Stimulated activated CD4-positive, alpha-beta T cell treated with anti-CD3 and anti-CD28 coated beads, Interleukin-15, amount 100 ng/mL, for 1 hour (primary cell): ENCODE measurements around the gene B3GNT5.
A peak's percentile ranks its signal among the peaks of the same experiment; 100 is the strongest.

Experiments used
- DNase-seq, 2 donors: peaks; one replicate each; pipeline ENCODE4 v3.0.0-alpha.2; 2020; ENCODE audit warnings: low read depth in 1 of 2, low spot score in 1 of 2

Gene B3GNT5

GRCh38 chr3:183265157-183265642 is 12.1 kb downstream of the B3GNT5 start:
- DNase-seq: no peak

GRCh38 chr3:183265834-183266417 is 12.9 kb downstream of the B3GNT5 start:
- DNase-seq: peak in 1 of 2 donors; percentile 4

DNA sequence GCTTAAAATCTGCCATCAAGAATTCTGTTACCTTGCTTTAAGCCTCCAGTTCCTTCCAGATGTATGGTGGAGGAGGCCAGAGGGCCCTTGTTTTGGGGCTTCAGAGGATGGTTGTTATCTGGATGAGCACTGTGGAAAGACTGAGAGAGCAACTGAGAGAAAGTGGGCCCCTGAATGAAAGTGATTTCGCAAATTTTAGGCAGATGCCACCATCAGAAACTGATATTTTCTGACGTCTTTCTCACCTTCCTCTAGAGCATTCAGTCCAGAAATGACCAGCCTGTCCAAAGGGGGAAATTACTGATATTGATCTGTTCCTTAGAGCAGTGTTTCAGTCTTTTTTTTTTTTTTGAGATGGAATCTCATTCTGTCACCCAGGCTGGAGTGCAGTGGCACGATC is 13.4 kb downstream of the B3GNT5 start:
- no peak for DNase-seq

DNA sequence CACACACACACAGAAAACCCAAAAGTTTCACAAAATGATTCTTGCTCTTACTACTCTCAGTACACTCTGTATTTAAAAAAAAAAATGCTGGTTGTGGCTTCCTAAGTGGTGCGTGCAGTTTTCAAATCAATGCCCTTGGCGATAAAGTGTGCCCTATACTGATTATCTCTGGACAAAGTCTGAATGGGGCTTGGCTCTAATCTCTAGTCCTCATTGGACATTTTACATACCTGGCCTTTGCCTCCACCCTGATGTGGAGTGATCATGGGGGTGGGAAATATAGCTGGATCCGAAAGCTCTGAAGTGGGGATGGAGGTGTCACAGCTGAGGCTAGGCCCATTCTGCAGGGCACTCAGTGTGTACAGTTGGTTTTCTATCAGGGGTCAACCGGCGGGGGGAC is 14.1 kb downstream of the B3GNT5 start:
- DNase-seq: no peak

DNA sequence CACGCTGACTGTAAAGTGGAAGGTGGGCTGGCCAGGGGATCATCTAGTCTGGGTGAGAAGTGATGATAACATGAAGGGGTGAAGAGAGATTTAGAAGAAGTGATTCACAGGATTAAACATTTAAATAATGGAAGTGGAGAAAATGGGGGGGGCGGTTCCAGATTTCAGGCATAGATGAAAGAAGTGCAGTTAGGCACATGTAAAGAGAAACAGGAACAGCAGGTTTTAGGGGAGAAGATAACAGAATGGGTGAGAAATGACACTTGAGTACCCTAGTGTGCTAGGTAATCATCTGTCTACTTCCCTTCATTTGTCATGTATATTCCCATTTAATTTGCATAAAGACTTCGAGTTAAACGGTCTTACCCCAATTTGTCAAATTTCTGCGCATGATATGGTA is 15.3 kb downstream of the B3GNT5 start:
- no peak for DNase-seq

- DNase-seq: no peak
These were observed 16.3 kb downstream of the B3GNT5 start for GRCh38 chr3:183269345-183269744.

DNA sequence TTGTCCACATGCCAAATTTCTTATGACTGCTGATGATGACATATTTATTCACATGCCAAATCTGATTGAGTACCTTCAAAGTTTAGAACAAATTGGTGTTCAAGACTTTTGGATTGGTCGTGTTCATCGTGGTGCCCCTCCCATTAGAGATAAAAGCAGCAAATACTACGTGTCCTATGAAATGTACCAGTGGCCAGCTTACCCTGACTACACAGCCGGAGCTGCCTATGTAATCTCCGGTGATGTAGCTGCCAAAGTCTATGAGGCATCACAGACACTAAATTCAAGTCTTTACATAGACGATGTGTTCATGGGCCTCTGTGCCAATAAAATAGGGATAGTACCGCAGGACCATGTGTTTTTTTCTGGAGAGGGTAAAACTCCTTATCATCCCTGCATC is 17.3 kb downstream of the B3GNT5 start:
- no peak for DNase-seq

DNA sequence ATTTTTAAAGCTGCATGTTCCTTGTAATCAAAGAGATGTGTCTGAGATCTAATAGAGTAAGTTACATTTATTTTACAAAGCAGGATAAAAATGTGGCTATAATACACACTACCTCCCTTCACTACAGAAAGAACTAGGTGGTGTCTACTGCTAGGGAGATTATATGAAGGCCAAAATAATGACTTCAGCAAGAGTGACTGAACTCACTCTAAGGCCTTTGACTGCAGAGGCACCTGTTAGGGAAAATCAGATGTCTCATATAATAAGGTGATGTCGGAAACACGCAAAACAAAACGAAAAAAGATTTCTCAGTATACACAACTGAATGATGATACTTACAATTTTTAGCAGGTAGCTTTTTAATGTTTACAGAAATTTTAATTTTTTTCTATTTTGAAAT is 19.1 kb downstream of the B3GNT5 start:
- DNase-seq: no peak

DNA sequence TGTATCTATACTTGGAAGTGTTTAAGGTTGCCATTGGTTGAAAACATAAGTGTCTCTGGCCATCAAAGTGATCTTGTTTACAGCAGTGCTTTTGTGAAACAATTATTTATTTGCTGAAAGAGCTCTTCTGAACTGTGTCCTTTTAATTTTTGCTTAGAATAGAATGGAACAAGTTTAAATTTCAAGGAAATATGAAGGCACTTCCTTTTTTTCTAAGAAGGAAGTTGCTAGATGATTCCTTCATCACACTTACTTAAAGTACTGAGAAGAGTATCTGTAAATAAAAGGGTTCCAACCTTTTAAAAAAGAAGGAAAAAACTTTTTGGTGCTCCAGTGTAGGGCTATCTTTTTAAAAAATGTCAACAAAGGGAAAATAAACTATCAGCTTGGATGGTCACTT is 19.7 kb downstream of the B3GNT5 start:
- no peak for DNase-seq

DNA sequence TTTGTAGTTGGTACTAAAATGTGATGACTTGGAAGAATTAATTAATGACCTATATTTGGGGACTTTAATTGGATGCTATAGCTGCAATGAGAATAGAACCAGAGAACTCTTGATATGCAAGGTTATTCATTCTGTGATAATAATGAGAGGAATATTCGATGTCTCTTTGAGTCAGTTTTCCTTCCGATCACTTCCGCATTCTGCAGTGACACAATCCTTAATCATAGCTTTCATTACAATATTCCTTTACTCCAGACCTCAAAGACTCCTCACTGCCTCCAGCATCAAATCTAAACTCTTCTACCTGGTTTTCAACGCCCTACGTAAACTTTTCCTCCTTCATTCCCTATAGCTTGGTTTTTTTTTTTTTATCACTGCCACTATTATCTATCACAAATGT is 21.6 kb downstream of the B3GNT5 start:
- no peak for DNase-seq

- no peak for DNase-seq
These were observed 22.4 kb downstream of the B3GNT5 start for GRCh38 chr3:183275418-183275817.

GRCh38 chr3:183275937-183276336 is 22.9 kb downstream of the B3GNT5 start:
- no peak for DNase-seq

GRCh38 chr3:183277260-183277659 is 24.2 kb downstream of the B3GNT5 start:
- no peak for DNase-seq

GRCh38 chr3:183278479-183279088 is 25.5 kb downstream of the B3GNT5 start:
- DNase-seq: no peak

- DNase-seq: no peak
These were observed 26.3 kb downstream of the B3GNT5 start for GRCh38 chr3:183279371-183279770.

DNA sequence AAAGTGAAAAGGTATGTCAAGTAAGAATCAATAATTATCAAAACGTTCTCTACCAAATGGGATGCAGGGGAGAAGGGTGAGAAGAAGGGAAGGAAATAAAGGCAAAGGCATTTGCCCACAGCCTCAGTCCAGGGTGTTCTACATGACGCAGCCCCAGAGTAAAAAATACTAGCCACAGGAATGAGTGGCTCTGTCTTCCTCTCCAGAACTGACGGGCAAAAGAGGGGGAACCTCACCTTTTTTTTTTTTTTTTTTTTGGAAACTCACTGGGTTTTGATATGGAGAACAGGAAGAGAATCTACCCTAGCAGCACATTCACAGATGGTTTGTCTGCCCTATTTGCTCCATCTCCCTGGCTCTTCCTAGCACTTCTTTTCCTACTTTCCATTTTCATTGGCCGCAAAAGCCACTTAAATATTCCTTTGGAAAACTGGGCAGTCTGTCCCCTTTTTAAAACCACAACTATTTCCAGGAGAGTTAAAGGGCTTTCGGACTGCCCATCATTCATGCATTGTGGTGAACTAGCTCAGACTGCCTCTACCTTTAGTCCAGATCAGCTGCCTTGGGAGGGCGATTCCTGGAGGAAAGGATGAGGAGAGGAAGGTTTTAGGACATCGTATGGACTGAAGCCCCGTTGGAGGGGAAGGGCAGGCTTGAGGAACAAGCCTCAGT is 28.2 kb downstream of the B3GNT5 start:
- DNase-seq: no peak

DNA sequence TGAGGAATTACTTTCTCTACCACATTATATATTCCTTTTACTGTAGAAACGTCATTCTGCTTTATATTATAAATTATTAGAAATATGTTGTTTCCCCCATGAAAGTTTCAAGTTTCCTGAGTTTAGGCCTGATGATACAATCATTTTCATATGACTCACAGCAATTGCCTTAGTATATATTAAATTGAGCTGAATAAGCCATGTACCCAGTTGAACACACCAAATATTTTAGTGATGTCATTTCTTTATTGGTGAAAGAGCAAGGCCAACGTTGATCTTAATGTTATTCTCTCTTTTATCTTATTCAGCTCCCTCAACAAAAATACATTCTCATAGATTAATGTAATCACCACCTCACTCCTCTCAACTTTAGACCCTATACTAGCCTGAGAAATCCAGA is 30.8 kb downstream of the B3GNT5 start:
- no peak for DNase-seq

- no peak for DNase-seq
These were observed 31.5 kb downstream of the B3GNT5 start for GRCh38 chr3:183284570-183284969.

DNA sequence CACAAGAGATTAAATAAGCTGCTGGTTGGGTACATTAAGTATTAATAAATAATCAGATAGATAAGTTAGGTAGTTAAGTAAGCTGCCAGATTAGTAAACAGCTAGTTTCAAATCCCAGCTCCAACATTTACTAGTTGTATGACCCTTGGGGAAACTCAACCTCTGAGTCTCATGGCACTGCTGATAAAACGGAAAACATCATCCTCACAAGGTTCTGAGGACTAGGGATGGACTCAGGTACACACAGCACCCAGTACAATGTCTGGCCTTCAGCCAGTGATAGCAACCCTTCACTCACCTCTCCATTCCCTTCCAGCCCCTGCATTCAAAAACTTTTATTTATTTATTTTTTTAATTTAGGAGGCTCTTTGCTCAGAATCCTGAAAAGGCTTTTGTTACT is 32.3 kb downstream of the B3GNT5 start:
- DNase-seq: no peak

GRCh38 chr3:183285828-183286457 is 32.9 kb downstream of the B3GNT5 start:
- DNase-seq: peak; percentile 79

GRCh38 chr3:183287301-183287971 is 34.4 kb downstream of the B3GNT5 start:
- DNase-seq: no peak

DNA sequence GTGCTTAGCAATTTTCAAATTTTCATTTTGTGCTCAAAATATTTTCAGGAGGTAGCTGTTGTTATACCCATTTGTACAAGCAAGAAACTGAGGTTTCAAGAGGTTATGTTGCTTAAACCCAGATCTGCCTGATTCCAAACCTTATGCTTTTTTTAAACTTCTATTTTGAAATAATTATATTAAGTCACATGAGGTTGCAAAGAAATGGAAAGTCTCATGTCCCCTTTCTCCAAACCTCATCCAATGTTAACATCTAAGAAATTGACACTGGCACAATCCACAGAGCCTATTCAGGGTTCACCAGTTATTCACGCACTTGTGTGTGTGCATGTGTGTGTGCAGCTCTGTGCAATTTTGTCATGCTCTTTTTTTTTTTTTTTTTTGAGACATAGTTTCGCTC is 35.1 kb downstream of the B3GNT5 start:
- no peak for DNase-seq
